ENCODE data around the gene TMEM108.

DNA sequence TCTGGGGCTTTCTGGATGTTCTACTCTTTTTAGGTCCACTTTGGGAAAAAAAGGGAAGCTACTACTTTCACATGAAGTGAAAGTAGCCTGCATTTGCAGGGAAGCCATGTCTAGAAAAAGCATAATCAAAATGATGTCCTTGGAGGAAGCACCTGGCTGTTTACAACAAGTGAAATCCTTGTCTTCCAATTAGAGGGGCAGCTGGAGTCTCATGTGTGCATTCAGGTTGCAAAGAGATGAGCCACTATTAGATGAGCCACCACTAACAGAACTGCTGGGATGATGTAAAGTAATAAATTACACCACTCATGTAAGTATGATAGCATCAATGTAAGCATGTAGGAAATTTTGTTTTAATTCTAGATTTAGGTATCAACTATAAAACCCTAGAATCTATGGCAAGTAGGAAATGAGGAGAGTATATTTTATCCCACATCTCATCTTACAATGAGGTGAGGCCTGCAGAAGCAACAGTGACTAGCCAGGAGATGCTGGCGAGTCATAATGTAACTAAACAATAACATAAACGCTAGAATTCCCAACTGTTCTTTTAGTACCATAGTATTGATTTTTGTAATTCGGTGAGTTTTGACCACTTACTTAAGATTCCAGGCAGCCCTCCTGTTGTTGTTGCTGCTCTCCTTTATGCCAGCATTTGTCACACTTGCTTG, 75.9 kb downstream of the TMEM108 start:
- TF ChIP-seq POLR2AphosphoS5 (IDR thresholded peaks at IDR 0.05; ENCODE audit: borderline replicate concordance, low read depth, low read length) (no peak), EZH2 (IDR thresholded peaks at IDR 0.05) (no peak), FOXP2 (optimal IDR thresholded peaks at IDR 0.05; ENCODE audit: control extremely low read depth, extremely low read length, insufficient read depth) (no peak)
